PC-3 (cell line): ENCODE data around the gene SRSF10. TPM values are rescaled to one million over a fixed set of nuclear protein-coding genes. Genes with fewer than 3 reads are reported as not detected.
A peak's percentile ranks its signal among the peaks of the same experiment; 100 is the strongest.

Experiments used
- ATAC-seq: fragments of 200-7000 bp; cut with Tn5 transposase; 2 replicates; pipeline ENCODE4 v1.9.1; 2020; ENCODE audit warnings: mild to moderate bottlenecking, moderate library complexity
- BruUV-seq: library from RNA; stranded (reverse); fragments of 400-500 nt; replicated peaks from 2 replicates; lab custom pipeline; 2021; lab: Mats Ljungman, UMichigan
- CTCF ChIA-PET: fragments of 300-600 bp; sonication (Branson Sonifier 250); formaldehyde crosslinking; loops from one replicate; lab custom pipeline; 2022; ENCODE audit warnings: antibody characterized with exemption; lab: Charles Lee
- POLR2A ChIA-PET: fragments of 300-600 bp; sonication (Branson Sonifier 250); formaldehyde crosslinking; loops from one replicate; lab custom pipeline; 2022; ENCODE audit warnings: antibody characterized with exemption; ENCODE audit not compliant: unreplicated experiment; lab: Charles Lee
- DNase-seq: peaks from one replicate; pipeline ENCODE4 v3.0.0-alpha.2; 2015
- H2AFZ ChIP-seq: fragments of 300-600 bp; sonication (generic); 2 replicates; pipeline ENCODE4 v1.6.0; 2016; ENCODE audit warnings: antibody characterized with exemption, low read length
- H3F3A ChIP-seq: fragments of 300-600 bp; sonication (generic); one replicate; pipeline ENCODE4 v1.6.0; 2017; ENCODE audit warnings: antibody characterized with exemption, low read length, control low read depth, mild to moderate bottlenecking; ENCODE audit not compliant: unreplicated experiment
- H3K27ac ChIP-seq: fragments of 300-600 bp; sonication (generic); 2 replicates; pipeline ENCODE4 v1.5.1; 2016; ENCODE audit warnings: mild to moderate bottlenecking, low read length
- H3K27me3 ChIP-seq: fragments of 300-600 bp; sonication (generic); 2 replicates; pipeline ENCODE4 v1.6.1; 2016; ENCODE audit warnings: low read length, mixed read lengths
- H3K36me3 ChIP-seq: fragments of 300-600 bp; sonication (generic); 2 replicates; pipeline ENCODE4 v1.6.1; 2016; ENCODE audit warnings: low read depth, mixed run types, low read length, mixed read lengths
- H3K4me1 ChIP-seq: fragments of 300-600 bp; sonication (generic); 2 replicates; pipeline ENCODE4 v1.5.1; 2016; ENCODE audit warnings: low read length; ENCODE audit not compliant: insufficient read depth
- H3K4me2 ChIP-seq: fragments of 300-600 bp; sonication (generic); 2 replicates; pipeline ENCODE4 v1.6.0; 2016; ENCODE audit warnings: low read length
- H3K4me3 ChIP-seq: fragments of 300-600 bp; sonication (generic); 2 replicates; pipeline ENCODE4 v1.5.1; 2016; ENCODE audit warnings: mild to moderate bottlenecking, low read length, mixed read lengths
- H3K79me2 ChIP-seq: fragments of 300-600 bp; sonication (generic); 2 replicates; pipeline ENCODE4 v1.6.1; 2017; ENCODE audit warnings: low read length, mixed read lengths
- H3K9ac ChIP-seq: fragments of 300-600 bp; sonication (generic); 2 replicates; pipeline ENCODE4 v1.6.0; 2016; ENCODE audit warnings: mild to moderate bottlenecking, low read length
- H3K9me2 ChIP-seq: fragments of 300-600 bp; sonication (generic); replicated peaks from 2 replicates; pipeline ENCODE4 v1.6.1; 2016; ENCODE audit warnings: mixed run types, low read length, mixed read lengths
- H3K9me3 ChIP-seq: fragments of 300-600 bp; sonication (generic); 2 replicates; pipeline ENCODE4 v1.6.1; 2016; ENCODE audit warnings: low read length, mixed read lengths
- H4K20me1 ChIP-seq: fragments of 300-600 bp; sonication (generic); 2 replicates; pipeline ENCODE4 v1.6.1; 2016; ENCODE audit warnings: low read length, mixed read lengths
- EZH2 ChIP-seq: fragments of 300-600 bp; sonication (generic); IDR thresholded peaks from one replicate; pipeline ENCODE4 v1.6.1; 2017; ENCODE audit warnings: antibody characterized with exemption, mild to moderate bottlenecking, low read length; ENCODE audit not compliant: unreplicated experiment
- EZH2phosphoT487 ChIP-seq: fragments of 300-600 bp; sonication (generic); IDR thresholded peaks from 2 replicates; pipeline ENCODE4 v1.6.1; 2018; ENCODE audit warnings: mild to moderate bottlenecking, antibody characterized with exemption, low read length, borderline replicate concordance
- intact Hi-C: fragments of 100-400 bp; cut with micrococcal nuclease; formaldehyde crosslinking; loops from 2 replicates; pipeline ENCODE4 v1.9.0; 2023
- total RNA-seq: library from RNA; depleted of rRNA; stranded (reverse); fragments of >200 nt; gene quantifications from 2 replicates; pipeline ENCODE4 v1.2.3, GENCODE V29; 2014
- TF ChIP-seq, protein P1 (sequence below): fragments of 300-600 bp; sonication (generic); conservative IDR thresholded peaks from 2 replicates; pipeline ENCODE4 v1.5.1; 2017; ENCODE audit warnings: antibody characterized with exemption, low read depth, mild to moderate bottlenecking, low read length

SRSF10 gene
- total RNA-seq, 1 experiment from 2014 or later = 109 TPM

DNA sequence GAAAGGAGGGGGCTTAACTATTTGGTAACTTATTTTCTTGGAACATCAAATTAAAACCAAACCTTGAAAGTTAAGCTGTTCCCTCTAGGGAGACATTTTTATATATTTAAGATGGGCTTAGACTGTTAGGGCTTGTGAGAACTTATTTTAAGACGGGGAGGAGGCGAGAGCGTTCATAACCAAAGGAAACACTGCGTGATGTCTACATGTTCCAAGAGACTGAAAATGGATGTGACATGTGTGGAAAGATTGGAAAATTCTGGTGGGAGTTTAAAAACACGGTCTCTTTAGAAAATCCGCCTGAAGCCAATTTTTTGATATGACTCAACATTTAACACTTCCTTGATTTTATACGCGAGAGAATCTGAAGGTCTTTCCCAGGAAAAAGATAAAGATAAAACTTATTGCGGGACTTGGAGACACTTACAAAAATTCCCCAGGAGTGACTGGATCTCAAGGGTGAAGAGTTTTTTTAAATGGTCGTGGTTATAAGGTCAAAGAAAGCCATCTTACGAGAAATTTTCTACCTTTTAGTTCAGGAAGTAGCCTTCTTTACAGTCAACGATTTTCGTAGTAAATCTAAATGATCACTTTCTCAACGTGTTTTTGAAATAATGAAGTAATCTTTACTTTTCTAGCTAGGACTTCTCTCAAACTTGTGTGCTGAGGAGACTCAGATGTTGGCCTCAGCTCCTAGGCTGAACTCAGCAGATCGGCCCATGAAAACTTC is 19.7 kb downstream of the SRSF10 start:
- H4K20me1 ChIP-seq = peaks cover 20% of the 10 kb centered on the region
- ATAC-seq (no peak), DNase-seq (no peak)
- peak overlapping the region; percentile 85 for H3K4me2 ChIP-seq
- peak overlapping the region; percentile 94 for H3K9ac ChIP-seq
- peak overlapping the region; percentile 94 for H3K4me3 ChIP-seq
- no peaks in the 10 kb centered on the region for H3K9me3 ChIP-seq
- peaks cover 18% of the 10 kb centered on the region for H3K36me3 ChIP-seq
- H3K79me2 ChIP-seq = peaks cover 24% of the 10 kb centered on the region
- no peaks in the 10 kb centered on the region for H3K9me2 ChIP-seq
- peaks cover 26% of the 10 kb centered on the region for H3F3A ChIP-seq
- TSS peak; percentile 50 for BruUV-seq
- peak overlapping the region; percentile 97 for H3K27ac ChIP-seq
- no peak overlapping the region for H2AFZ ChIP-seq
- ChIA-PET CTCF (no interaction called here), POLR2A (interaction anchor here (0.6 to 1.0 kb wide), 6 partner anchors 44 to 616 kb away, joined by 3 to 8 read pairs (median 4); no protein-coding TSS in a partner anchor)
- intact Hi-C loops = loop anchor here (10.0 kb wide), 1 partner anchor 154 kb away; the partner anchor contains the start of gene MYOM3
- TF ChIP-seq, protein P1, sequence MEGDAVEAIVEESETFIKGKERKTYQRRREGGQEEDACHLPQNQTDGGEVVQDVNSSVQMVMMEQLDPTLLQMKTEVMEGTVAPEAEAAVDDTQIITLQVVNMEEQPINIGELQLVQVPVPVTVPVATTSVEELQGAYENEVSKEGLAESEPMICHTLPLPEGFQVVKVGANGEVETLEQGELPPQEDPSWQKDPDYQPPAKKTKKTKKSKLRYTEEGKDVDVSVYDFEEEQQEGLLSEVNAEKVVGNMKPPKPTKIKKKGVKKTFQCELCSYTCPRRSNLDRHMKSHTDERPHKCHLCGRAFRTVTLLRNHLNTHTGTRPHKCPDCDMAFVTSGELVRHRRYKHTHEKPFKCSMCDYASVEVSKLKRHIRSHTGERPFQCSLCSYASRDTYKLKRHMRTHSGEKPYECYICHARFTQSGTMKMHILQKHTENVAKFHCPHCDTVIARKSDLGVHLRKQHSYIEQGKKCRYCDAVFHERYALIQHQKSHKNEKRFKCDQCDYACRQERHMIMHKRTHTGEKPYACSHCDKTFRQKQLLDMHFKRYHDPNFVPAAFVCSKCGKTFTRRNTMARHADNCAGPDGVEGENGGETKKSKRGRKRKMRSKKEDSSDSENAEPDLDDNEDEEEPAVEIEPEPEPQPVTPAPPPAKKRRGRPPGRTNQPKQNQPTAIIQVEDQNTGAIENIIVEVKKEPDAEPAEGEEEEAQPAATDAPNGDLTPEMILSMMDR = no peak
- TF ChIP-seq EZH2 (no peak), EZH2phosphoT487 (no peak)
- H3K4me1 ChIP-seq = peaks cover 32% of the 10 kb centered on the region
- no peaks in the 10 kb centered on the region for H3K27me3 ChIP-seq

DNA sequence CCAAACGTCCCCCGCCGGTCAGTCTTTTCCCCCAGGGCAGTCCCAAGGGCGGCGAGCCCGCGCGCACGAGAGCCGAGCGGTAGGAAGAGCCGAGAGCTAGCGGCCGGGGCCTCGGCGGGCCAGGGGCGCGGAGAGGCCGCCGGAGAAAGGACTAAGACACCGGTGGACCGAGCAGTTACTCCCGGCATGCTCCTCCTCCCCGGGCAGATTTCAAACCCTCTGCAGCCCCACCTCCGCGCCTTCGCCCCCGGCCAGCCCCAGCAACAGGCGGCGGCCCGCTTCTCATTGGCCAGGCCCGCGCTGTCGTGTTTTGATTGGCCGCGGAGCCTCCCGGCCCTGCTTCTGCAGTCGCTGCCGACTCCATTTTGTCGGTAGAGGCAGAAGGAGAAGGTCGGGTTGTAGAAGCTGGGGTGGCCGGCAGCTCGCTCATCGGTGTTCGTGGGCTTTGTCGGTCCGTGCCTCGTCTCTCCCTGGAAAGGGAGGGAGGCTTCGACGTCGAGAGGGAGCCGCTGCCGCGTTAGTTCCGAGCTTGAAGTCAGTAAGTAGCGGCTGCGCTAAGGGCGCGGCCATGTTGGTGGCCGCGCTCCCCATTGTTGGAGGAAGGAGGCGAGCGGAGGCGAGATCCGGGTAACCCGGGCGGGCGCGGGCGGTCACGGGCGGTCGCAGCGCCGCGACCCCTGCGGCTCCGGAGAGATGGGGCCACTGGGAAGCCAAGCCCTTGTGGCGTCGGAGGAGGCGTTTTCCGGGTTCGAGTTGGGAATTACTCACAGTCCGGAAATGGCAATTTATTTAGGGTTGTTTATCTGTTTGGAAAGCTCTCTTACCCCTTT is 20.5 kb downstream of the SRSF10 start, which contains the start of gene PNRC2:
Gene PNRC2 (plus strand): TSS at position 368 of the 830 bp plus-strand sequence. CDS start 1,630 bp downstream, outside the sequence.
- no TSS peak for BruUV-seq

More for the DNA sequence above, 20.5 kb downstream of the SRSF10 start, which contains the start of gene PNRC2:
- ChIA-PET CTCF (interaction anchor here (0.5 kb wide), 1 partner anchor 20 kb away, joined by 3 read pairs; the partner anchor contains the start of gene SRSF10), POLR2A (interaction anchor here (0.6 to 1.0 kb wide), 9 partner anchors 10 to 615 kb away, joined by 3 to 8 read pairs (median 5); no protein-coding TSS in a partner anchor)
- H3K27ac ChIP-seq = peak within 1 kb of the TSS; percentile 97
- H4K20me1 ChIP-seq = peaks cover 13% of the 10 kb centered on the region
- DNase-seq (peak; percentile 95), ATAC-seq (peak; percentile 91)
- H3K79me2 ChIP-seq = peaks cover 24% of the 10 kb centered on the region
- no peaks in the 10 kb centered on the region for H3K27me3 ChIP-seq
- H3K9me2 ChIP-seq = no peaks in the 10 kb centered on the region
- no peaks in the 10 kb centered on the region for H3K9me3 ChIP-seq
- intact Hi-C loops = loop anchor here (5.0 to 10.0 kb wide), 2 partner anchors 37 to 155 kb away; partner anchors contain the start of gene MYOM3
- peak within 1 kb of the TSS; percentile 94 for H3K4me3 ChIP-seq
- TF ChIP-seq, protein P1 = no peak
- TF ChIP-seq EZH2 (no peak), EZH2phosphoT487 (no peak)
- peaks cover 18% of the 10 kb centered on the region for H3K36me3 ChIP-seq
- peak within 1 kb of the TSS; percentile 84 for H2AFZ ChIP-seq
- peak within 1 kb of the TSS; percentile 94 for H3K9ac ChIP-seq
- peaks cover 19% of the 10 kb centered on the region for H3F3A ChIP-seq
- H3K4me2 ChIP-seq = peak within 1 kb of the TSS; percentile 95
- H3K4me1 ChIP-seq = peaks cover 40% of the 10 kb centered on the region
